Measurements from ENCODE around the gene EFCAB8.

DNA sequence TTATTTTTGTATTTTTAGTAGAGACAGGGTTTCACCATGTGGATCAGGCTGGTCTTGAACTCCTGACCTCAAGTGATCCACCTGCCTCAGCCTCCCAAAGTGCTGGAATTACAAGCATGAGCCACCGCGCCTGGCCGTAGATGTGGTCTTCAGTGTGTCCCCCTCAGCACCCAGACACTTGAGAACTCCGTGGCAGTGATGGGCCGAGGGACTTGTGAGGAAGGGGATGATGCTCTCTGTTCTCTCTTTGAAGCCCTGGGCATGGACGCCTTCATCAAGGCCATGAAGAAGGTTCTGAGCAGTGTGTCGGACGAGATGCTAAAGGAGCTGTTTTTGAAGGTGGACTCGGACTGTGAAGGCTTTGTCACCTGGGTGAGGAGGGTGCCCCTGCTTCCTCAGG is 16.9 kb downstream of the EFCAB8 start:
- TF ChIP-seq, protein P1, sequence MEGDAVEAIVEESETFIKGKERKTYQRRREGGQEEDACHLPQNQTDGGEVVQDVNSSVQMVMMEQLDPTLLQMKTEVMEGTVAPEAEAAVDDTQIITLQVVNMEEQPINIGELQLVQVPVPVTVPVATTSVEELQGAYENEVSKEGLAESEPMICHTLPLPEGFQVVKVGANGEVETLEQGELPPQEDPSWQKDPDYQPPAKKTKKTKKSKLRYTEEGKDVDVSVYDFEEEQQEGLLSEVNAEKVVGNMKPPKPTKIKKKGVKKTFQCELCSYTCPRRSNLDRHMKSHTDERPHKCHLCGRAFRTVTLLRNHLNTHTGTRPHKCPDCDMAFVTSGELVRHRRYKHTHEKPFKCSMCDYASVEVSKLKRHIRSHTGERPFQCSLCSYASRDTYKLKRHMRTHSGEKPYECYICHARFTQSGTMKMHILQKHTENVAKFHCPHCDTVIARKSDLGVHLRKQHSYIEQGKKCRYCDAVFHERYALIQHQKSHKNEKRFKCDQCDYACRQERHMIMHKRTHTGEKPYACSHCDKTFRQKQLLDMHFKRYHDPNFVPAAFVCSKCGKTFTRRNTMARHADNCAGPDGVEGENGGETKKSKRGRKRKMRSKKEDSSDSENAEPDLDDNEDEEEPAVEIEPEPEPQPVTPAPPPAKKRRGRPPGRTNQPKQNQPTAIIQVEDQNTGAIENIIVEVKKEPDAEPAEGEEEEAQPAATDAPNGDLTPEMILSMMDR (conservative IDR thresholded peaks at IDR 0.05; ENCODE audit: low read depth, low read length) = no peak
- no peak for TF ChIP-seq EZH2 (IDR thresholded peaks at IDR 0.05; ENCODE audit: low read length, unreplicated experiment)
- TF ChIP-seq EZH2phosphoT487 (IDR thresholded peaks at IDR 0.05; ENCODE audit: borderline replicate concordance, low read length) = no peak
